Esophagus squamous epithelium (tissue), 4 donors: ENCODE measurements around the gene COL26A1.
"Not testable (repeated sequence)": the region's sequence is repeated elsewhere in the genome, so short reads cannot be mapped to it uniquely, and the experiment has no call there.

Experiments
- POLR2A ChIP-seq, 4 donors: fragments of 450-650 bp; IDR thresholded peaks; one replicate each; pipeline ENCODE4 v1.6.1; 2017; ENCODE audit warnings: antibody characterized with exemption in 4 of 4, mild to moderate bottlenecking in 4 of 4, moderate library complexity in 3 of 4
- TF ChIP-seq, protein P1 (sequence below), 6 experiments: fragments of 450-650 bp in 4 of 6; fragments of 200-600 bp in 2 of 6; sonication (generic) in 2 of 6; IDR thresholded peaks; one replicate each; pipeline ENCODE4 v1.5.1; 2016 to 2019; ENCODE audit warnings: antibody characterized with exemption in 6 of 6, mild to moderate bottlenecking in 4 of 6, moderate library complexity in 4 of 6

DNA sequence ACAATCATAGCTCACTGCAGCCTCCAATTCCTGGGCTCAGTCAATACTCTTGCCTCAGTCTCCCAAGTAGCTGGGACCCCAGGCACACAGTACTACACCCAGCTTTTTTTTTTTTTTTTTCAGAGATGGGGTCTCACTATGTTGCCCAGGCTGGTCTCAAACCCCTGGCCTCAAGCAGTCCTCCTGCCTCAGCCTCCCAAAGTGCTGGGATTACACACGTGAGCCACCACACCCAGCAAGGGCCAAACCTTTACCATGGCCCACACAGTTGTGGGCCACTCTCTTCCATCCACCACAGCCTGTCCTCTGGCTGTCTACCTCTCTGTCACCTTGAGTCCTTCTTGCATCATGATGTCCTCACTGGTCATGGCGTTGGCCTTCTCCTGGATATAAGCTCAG, 242.3 kb downstream of the COL26A1 start:
- TF ChIP-seq, protein P1, sequence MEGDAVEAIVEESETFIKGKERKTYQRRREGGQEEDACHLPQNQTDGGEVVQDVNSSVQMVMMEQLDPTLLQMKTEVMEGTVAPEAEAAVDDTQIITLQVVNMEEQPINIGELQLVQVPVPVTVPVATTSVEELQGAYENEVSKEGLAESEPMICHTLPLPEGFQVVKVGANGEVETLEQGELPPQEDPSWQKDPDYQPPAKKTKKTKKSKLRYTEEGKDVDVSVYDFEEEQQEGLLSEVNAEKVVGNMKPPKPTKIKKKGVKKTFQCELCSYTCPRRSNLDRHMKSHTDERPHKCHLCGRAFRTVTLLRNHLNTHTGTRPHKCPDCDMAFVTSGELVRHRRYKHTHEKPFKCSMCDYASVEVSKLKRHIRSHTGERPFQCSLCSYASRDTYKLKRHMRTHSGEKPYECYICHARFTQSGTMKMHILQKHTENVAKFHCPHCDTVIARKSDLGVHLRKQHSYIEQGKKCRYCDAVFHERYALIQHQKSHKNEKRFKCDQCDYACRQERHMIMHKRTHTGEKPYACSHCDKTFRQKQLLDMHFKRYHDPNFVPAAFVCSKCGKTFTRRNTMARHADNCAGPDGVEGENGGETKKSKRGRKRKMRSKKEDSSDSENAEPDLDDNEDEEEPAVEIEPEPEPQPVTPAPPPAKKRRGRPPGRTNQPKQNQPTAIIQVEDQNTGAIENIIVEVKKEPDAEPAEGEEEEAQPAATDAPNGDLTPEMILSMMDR (IDR thresholded peaks at IDR 0.05): not testable (repeated sequence)
- TF ChIP-seq POLR2A (IDR thresholded peaks at IDR 0.05): not testable (repeated sequence)
